Upper lobe of left lung (tissue), 6 donors: ENCODE results near the gene SHISA7. TPM values are rescaled to one million over a fixed set of nuclear protein-coding genes. Genes with fewer than 3 reads are reported as not detected.

Experiments
- ATAC-seq, 2 donors: fragments of 200-7000 bp; cut with Tn5 transposase; one replicate each; pipeline ENCODE4 v1.9.1; 2022; ENCODE audit warnings: mild to moderate bottlenecking in 2 of 2, moderate library complexity in 2 of 2; ENCODE audit not compliant: low FRiP score in 2 of 2
- DNase-seq, 2 donors: peaks; one replicate each; pipeline ENCODE4 v3.0.0-alpha.2; 2019 to 2020
- H3K27ac ChIP-seq, 4 donors: fragments of 200-600 bp; sonication (generic); one replicate each; pipeline ENCODE4 v1.5.1; 2016 to 2019
- H3K27me3 ChIP-seq, 4 donors: fragments of 200-600 bp; sonication (generic); one replicate each; pipeline ENCODE4 v1.5.1; 2017 to 2019
- H3K36me3 ChIP-seq, 4 donors: fragments of 200-600 bp; sonication (generic); one replicate each; pipeline ENCODE4 v1.5.1; 2016 to 2019
- H3K4me1 ChIP-seq, 4 donors: fragments of 200-600 bp; sonication (generic); one replicate each; pipeline ENCODE4 v1.5.1; 2018 to 2019
- H3K4me3 ChIP-seq, 4 donors: fragments of 200-600 bp; sonication (generic); one replicate each; pipeline ENCODE4 v1.5.1; 2017 to 2019; ENCODE audit warnings: mild to moderate bottlenecking in 2 of 4, moderate library complexity in 1 of 4
- H3K9me3 ChIP-seq, 4 donors: fragments of 200-600 bp; sonication (generic); one replicate each; pipeline ENCODE4 v1.5.1; 2018 to 2019
- EP300 ChIP-seq, 4 donors: sonication (generic); formaldehyde crosslinking; IDR thresholded peaks; one replicate each; pipeline ENCODE4 v1.5.1; 2017; ENCODE audit warnings: antibody characterized with exemption in 4 of 4, control low read depth in 2 of 4
- POLR2A ChIP-seq, 4 donors: fragments of 450-650 bp; IDR thresholded peaks; one replicate each; pipeline ENCODE4 v1.5.1; 2016 to 2017; ENCODE audit warnings: antibody characterized with exemption in 4 of 4, mild to moderate bottlenecking in 2 of 4
- POLR2AphosphoS5 ChIP-seq, 2 donors: sonication (generic); formaldehyde crosslinking; IDR thresholded peaks; one replicate each; pipeline ENCODE4 v1.5.1; 2017; ENCODE audit warnings: antibody characterized with exemption in 2 of 2
- WGBS, 2 donors: methylation state at CpG; one replicate each; pipeline ENCODE4 v1.1.5; 2017 to 2018; 5-methylcytosine and 5-hydroxymethylcytosine counted together
- total RNA-seq, 6 donors: library from RNA; depleted of rRNA in 4 of 6; stranded (reverse); fragments of >200 nt in 4 of 6; gene quantifications; one replicate each; pipeline versions ENCODE4 v1.1.0 to v1.2.1, GENCODE V29; 2016 to 2021
- TF ChIP-seq, protein P1 (sequence below), 6 experiments: fragments of 450-650 bp in 4 of 6; fragments of 200-600 bp in 2 of 6; sonication (generic) in 2 of 6; IDR thresholded peaks; one replicate each; pipeline ENCODE4 v1.5.1; 2016 to 2019; ENCODE audit warnings: antibody characterized with exemption in 6 of 6
- donor health status: DM: no; HTN: no; CAD: no; lungs with moderate emphysema.
- donor health status: DM: no; HTN: yes; CAD: no; lungs with severe emphysema.

The SHISA7 gene
- total RNA-seq, 6 donors from 2014 or later, result not detected

DNA sequence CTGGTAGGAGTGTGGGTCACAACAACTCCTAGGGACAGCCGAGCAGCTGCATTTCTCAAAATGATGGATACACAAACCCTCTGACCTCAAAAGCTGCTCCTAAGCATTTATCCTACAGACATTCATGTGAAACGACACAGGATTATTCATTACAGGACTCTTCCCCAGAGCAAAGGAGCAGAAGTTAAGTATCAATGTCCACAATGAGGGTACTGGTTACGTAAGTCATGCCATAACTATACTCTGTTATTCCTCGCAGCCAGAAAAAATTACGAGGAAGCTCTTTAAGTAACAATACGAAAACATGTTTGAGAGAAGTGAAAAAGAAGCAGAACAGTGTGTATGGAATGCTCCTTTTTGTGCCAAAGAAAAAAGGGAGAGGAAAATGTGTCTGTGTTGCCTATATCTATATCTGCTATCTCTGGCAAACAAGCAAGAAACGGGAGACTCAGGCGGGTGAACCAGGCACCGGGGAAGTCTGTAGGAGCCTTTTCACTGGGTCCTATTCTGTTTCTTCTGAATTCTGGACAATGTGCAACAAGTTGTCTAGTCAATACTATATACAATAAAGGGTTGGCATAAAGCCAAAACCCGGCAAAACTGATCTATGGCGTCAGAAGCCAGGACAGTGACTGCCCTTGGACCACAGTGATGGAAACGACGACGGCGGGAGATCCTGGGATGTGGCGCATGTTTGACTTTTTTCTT, 17.0 kb upstream of the SHISA7 start:
- Histone ChIP-seq H3K27ac (peak overlapping the region in 3 of 4 donors; percentile 62 to 91 (median 90)), H3K9me3 (no peaks in the 10 kb centered on the region), H3K4me3 (peak overlapping the region in 3 of 4 donors; percentile 78 to 87 (median 80)), H3K36me3 (peaks cover 0 to 14% (median 5%) of the 10 kb centered on the region in 4 donors), H3K27me3 (no peaks in the 10 kb centered on the region), H3K4me1 (peaks cover 22 to 27% (median 24%) of the 10 kb centered on the region in 4 donors)
- 36% methylated on average over 15 to 16 of the region's 16 CpGs for WGBS, 2 donors
- DNase-seq (no peak), ATAC-seq (no peak)
- no peak for TF ChIP-seq POLR2AphosphoS5 (IDR thresholded peaks at IDR 0.05)
- TF ChIP-seq, protein P1, sequence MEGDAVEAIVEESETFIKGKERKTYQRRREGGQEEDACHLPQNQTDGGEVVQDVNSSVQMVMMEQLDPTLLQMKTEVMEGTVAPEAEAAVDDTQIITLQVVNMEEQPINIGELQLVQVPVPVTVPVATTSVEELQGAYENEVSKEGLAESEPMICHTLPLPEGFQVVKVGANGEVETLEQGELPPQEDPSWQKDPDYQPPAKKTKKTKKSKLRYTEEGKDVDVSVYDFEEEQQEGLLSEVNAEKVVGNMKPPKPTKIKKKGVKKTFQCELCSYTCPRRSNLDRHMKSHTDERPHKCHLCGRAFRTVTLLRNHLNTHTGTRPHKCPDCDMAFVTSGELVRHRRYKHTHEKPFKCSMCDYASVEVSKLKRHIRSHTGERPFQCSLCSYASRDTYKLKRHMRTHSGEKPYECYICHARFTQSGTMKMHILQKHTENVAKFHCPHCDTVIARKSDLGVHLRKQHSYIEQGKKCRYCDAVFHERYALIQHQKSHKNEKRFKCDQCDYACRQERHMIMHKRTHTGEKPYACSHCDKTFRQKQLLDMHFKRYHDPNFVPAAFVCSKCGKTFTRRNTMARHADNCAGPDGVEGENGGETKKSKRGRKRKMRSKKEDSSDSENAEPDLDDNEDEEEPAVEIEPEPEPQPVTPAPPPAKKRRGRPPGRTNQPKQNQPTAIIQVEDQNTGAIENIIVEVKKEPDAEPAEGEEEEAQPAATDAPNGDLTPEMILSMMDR (IDR thresholded peaks at IDR 0.05), result no peak

- WGBS, 2 donors, result 49 to 90% methylated on average over 5 to 7 of the region's 8 CpGs
- Histone ChIP-seq H3K27ac (peak overlapping the region in 1 of 4 donors; percentile 21), H3K4me3 (peak overlapping the region in 1 of 4 donors; percentile 78), H3K27me3 (no peaks in the 10 kb centered on the region), H3K9me3 (no peaks in the 10 kb centered on the region), H3K4me1 (peaks cover 22 to 27% (median 24%) of the 10 kb centered on the region in 4 donors), H3K36me3 (peaks cover 0 to 15% (median 8%) of the 10 kb centered on the region in 4 donors)
- ATAC-seq, result no peak
- no peak for DNase-seq
- TF ChIP-seq POLR2A (IDR thresholded peaks at IDR 0.05), result no peak
- TF ChIP-seq, protein P1 (IDR thresholded peaks at IDR 0.05), result no peak
- TF ChIP-seq EP300 (IDR thresholded peaks at IDR 0.05), result no peak
- TF ChIP-seq POLR2AphosphoS5 (IDR thresholded peaks at IDR 0.05), result no peak
Measured at GRCh38 chr19:55459551-55459949, 16.4 kb upstream of the SHISA7 start.

DNA sequence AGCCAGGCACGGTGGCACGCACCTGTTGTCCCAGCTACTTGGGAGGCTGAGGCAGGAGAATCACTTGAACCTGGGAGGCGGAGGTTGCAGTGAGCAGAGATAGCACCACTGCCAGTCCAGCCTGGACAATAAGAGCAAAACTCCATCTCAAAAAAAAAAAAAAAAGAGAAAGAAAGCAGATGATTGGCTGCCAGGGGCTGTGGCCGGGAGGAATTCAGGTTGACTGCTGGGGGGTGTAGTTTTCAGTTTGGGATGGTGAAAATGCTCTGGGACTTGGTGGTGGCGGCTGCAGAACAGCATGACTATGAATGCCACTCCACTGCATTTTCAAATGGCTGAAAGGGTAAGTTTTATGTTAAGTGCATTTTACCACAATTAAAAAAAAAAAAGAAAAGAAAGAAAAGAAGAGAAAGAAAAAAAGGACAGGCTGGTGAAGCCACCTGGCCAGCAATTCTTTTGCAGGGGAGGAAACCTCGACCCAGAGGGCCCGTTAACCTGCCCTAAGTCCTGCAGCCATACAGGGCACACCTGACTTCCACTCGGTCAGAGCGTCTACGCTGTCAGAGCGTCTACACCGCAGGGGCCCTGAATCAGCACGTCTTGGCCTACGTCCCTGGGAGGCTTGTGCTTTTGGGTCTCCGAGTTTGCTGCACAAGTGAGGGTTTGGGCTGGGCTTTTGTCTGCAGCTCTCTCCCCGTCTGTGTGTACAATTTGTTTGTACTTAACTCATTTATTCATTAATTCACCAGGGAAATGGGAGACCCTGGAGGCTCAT, 14.8 kb upstream of the SHISA7 start:
- H3K27ac ChIP-seq, result no peak overlapping the region
- 84 to 86% methylated on average over 16 of the region's 16 CpGs for WGBS, 2 donors
- no peak overlapping the region for H3K4me3 ChIP-seq
- peaks cover 0 to 2% (median 0%) of the 10 kb centered on the region in 4 donors for H3K27me3 ChIP-seq
- no peaks in the 10 kb centered on the region for H3K9me3 ChIP-seq
- DNase-seq, result no peak
- TF ChIP-seq POLR2AphosphoS5 (IDR thresholded peaks at IDR 0.05), result no peak
- TF ChIP-seq EP300 (IDR thresholded peaks at IDR 0.05), result no peak
- TF ChIP-seq, protein P1 (IDR thresholded peaks at IDR 0.05), result no peak
- TF ChIP-seq POLR2A (IDR thresholded peaks at IDR 0.05), result no peak
- H3K36me3 ChIP-seq, result peaks cover 0 to 20% (median 9%) of the 10 kb centered on the region in 4 donors
- H3K4me1 ChIP-seq, result peaks cover 23 to 30% (median 24%) of the 10 kb centered on the region in 4 donors
- no peak for ATAC-seq

- no peak for ATAC-seq
- Histone ChIP-seq H3K27ac (no peak overlapping the region), H3K27me3 (peaks cover 4 to 17% (median 12%) of the 10 kb centered on the region in 4 donors), H3K4me3 (no peak overlapping the region), H3K9me3 (no peaks in the 10 kb centered on the region), H3K4me1 (peaks cover 28 to 40% (median 32%) of the 10 kb centered on the region in 4 donors), H3K36me3 (peaks cover 0 to 20% (median 9%) of the 10 kb centered on the region in 4 donors)
- 90 to 91% methylated on average over 4 to 14 of the region's 14 CpGs for WGBS, 2 donors
- TF ChIP-seq EP300 (IDR thresholded peaks at IDR 0.05) (no peak), POLR2A (IDR thresholded peaks at IDR 0.05) (no peak), POLR2AphosphoS5 (IDR thresholded peaks at IDR 0.05) (no peak)
- TF ChIP-seq, protein P1 (IDR thresholded peaks at IDR 0.05), result no peak
- DNase-seq, result no peak
Measured at GRCh38 chr19:55456347-55456746, 13.2 kb upstream of the SHISA7 start.
